Adrenal gland (tissue), 12 donors: Measurements from ENCODE around the gene TMEM207. TPM values are rescaled to one million over a fixed set of nuclear protein-coding genes. Genes with fewer than 3 reads are reported as not detected.

Experiments
- DNase-seq, 7 donors: peaks; one replicate each; pipeline ENCODE4 v3.0.0-alpha.2; 2019 to 2020
- H3K27ac ChIP-seq, 5 donors: fragments of 200-600 bp; sonication (generic) in 4 of 5; 1 replicate in 3 of 5; 2 replicates in 2 of 5; pipeline versions ENCODE4 v1.5.1 to v1.8.0; 2016 to 2020; ENCODE audit warnings: mild to moderate bottlenecking in 1 of 5
- H3K27me3 ChIP-seq: fragments of 200-600 bp; 2 replicates; pipeline ENCODE4 v1.8.0; 2021
- H3K36me3 ChIP-seq, 2 donors: fragments of 200-600 bp; replicated peaks in 1 of 2; 1 replicate in 1 of 2; 2 replicates in 1 of 2; pipeline versions ENCODE4 v1.5.1 to v1.8.0; 2018 to 2022
- H3K4me1 ChIP-seq, 2 donors: fragments of 200-600 bp; replicated peaks in 1 of 2; 1 replicate in 1 of 2; 2 replicates in 1 of 2; pipeline versions ENCODE4 v1.5.1 to v1.8.0; 2018 to 2021
- H3K4me3 ChIP-seq, 4 donors: fragments of 200-600 bp; sonication (generic) in 3 of 4; one replicate each; pipeline ENCODE4 v1.5.1; 2016 to 2018
- H3K9me3 ChIP-seq, 3 donors: fragments of 200-600 bp; sonication (generic) in 1 of 3; replicated peaks in 1 of 3; 1 replicate in 2 of 3; 2 replicates in 1 of 3; pipeline versions ENCODE4 v1.5.1 to v1.8.0; 2016 to 2021
- POLR2A ChIP-seq, 2 donors: fragments of 450-650 bp; IDR thresholded peaks; one replicate each; pipeline ENCODE4 v1.6.1; 2017; ENCODE audit warnings: antibody characterized with exemption in 2 of 2, mild to moderate bottlenecking in 2 of 2, moderate library complexity in 1 of 2
- WGBS, 4 donors: extraction: QIAGEN DNeasy Blood & Tissue Kit in 2 of 4; methylation state at CpG; one replicate each; pipeline versions ENCODE4 v1.1.5 to v1.1.7; 2013 to 2017; 5-methylcytosine and 5-hydroxymethylcytosine counted together
- intact Hi-C, 2 donors: fragments of 100-400 bp; cut with DNase I; formaldehyde crosslinking; loops; one replicate each; pipeline versions ENCODE4 v1.14.1 to v1.15.0; 2022 to 2023
- polyA plus RNA-seq, 3 donors: library from polyadenylated mRNA; stranded (reverse); fragments of 200-250 nt in 2 of 3; fragments of 350-450 nt in 1 of 3; fragmentation: Illumina TruSeq in 1 of 3; extraction: RNeasy Lipid Tissue Mini Kit (QIAGEN cat#74804) in 1 of 3; gene quantifications; one replicate each; pipeline ENCODE4 v1.2.3, GENCODE V29; 2013 to 2014
- total RNA-seq, 9 donors: library from RNA; depleted of rRNA in 4 of 9; stranded (reverse); fragments of >200 nt in 4 of 9; fragments of 120-200 nt in 1 of 9; fragmentation: NEBNext Ultra II Directional in 1 of 9; extraction: Animal tissue kit (Norgen Biotek cat#: 25700) in 1 of 9; gene quantifications; one replicate each; pipeline versions ENCODE4 v1.1.0 to v1.2.4, GENCODE V29; 2013 to 2023
- TF ChIP-seq, protein P1 (sequence below), 6 experiments: fragments of 450-650 bp in 4 of 6; fragments of 200-600 bp in 2 of 6; sonication (generic) in 1 of 6; IDR thresholded peaks; 1 replicate in 5 of 6; 2 replicates in 1 of 6; pipeline versions ENCODE4 v1.5.1 to v1.8.0; 2016 to 2021; ENCODE audit warnings: antibody characterized with exemption in 6 of 6, mild to moderate bottlenecking in 2 of 6, moderate library complexity in 1 of 6
- donor health status: healthy with polysubstance abuse.
- donor health status: Bipolar disorder and iron deficiency.
- donor health status: DM: yes; HTN: yes; CAD: no.
- donor health status: DM: no; HTN: no; CAD: no.
- donor health status: DM: no; HTN: no; CAD: no.
- donor health status: DM: yes; HTN: yes; CAD: no.

Gene TMEM207
- total and polyA plus RNA-seq, 12 donors = not detected

DNA sequence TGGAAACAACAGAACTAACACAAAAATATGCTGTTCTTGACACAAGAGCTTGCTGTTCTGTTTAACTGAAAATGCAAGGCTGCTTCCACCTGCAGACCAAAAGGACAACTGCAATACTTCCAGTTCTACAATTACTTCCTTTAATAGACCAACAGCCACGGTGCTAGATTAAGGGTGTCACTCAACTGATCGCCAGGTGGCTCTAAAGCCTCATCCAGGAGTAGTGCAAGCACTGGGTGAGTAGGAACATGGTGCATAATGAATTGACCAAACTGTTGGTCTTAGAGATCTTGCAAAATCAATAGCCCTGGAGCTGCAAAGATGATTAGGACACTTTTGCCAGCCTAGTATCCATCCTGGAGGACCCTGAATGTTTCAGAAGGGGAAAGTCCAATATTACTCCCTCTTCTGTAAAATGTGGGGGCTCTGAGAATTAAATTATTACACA is 65.4 kb downstream of the TMEM207 start:
- Histone ChIP-seq H3K4me1 (peaks cover 0 to 3% of the 10 kb centered on the region in 2 donors), H3K9me3 (no peaks in the 10 kb centered on the region), H3K4me3 (no peak overlapping the region), H3K27ac (no peak overlapping the region), H3K27me3 (no peaks in the 10 kb centered on the region), H3K36me3 (no peaks in the 10 kb centered on the region)
- intact Hi-C loops = loop anchor here in 1 of 2 donors (10.0 kb wide), 1 partner anchor 60 kb away; the partner anchor contains the start of gene CLDN1
- 9 to 19% (median 17%) methylated on average over 2 of the region's 2 CpGs for WGBS, 4 donors
- DNase-seq = peak; percentile 36 to 64 (median 43)
- TF ChIP-seq, protein P1, sequence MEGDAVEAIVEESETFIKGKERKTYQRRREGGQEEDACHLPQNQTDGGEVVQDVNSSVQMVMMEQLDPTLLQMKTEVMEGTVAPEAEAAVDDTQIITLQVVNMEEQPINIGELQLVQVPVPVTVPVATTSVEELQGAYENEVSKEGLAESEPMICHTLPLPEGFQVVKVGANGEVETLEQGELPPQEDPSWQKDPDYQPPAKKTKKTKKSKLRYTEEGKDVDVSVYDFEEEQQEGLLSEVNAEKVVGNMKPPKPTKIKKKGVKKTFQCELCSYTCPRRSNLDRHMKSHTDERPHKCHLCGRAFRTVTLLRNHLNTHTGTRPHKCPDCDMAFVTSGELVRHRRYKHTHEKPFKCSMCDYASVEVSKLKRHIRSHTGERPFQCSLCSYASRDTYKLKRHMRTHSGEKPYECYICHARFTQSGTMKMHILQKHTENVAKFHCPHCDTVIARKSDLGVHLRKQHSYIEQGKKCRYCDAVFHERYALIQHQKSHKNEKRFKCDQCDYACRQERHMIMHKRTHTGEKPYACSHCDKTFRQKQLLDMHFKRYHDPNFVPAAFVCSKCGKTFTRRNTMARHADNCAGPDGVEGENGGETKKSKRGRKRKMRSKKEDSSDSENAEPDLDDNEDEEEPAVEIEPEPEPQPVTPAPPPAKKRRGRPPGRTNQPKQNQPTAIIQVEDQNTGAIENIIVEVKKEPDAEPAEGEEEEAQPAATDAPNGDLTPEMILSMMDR (IDR thresholded peaks at IDR 0.05) = peak; percentile 38 to 76 (median 68)
- TF ChIP-seq POLR2A (IDR thresholded peaks at IDR 0.05) = no peak

DNA sequence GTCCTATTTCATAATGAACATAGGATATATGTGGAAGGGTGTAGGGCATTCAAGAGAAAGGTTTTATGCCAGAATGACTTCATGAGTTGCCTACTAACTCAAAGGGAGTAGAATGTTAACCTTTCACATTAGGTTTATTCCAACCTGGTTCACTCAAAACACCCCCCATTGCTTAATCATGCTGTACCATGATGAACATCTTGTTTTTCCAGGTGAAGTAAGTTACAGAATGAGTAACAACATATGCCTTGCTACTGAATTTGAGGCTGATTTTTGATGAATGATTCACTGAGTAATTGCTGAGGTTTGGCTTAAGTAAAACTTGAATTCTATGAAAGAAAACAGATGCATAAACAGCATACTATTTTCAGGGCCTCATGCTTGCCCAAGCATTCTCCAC is 67.6 kb downstream of the TMEM207 start:
- Histone ChIP-seq H3K36me3 (no peaks in the 10 kb centered on the region), H3K27ac (no peak overlapping the region), H3K9me3 (no peaks in the 10 kb centered on the region), H3K4me3 (no peak overlapping the region), H3K4me1 (peaks cover 0 to 7% of the 10 kb centered on the region in 2 donors), H3K27me3 (no peaks in the 10 kb centered on the region)
- intact Hi-C loops = loop anchor here in 1 of 2 donors (10.0 kb wide), 1 partner anchor 57 kb away; the partner anchor contains the start of gene CLDN1
- no peak for DNase-seq
- TF ChIP-seq POLR2A (IDR thresholded peaks at IDR 0.05) = no peak
- TF ChIP-seq, protein P1 (IDR thresholded peaks at IDR 0.05) = no peak

DNA sequence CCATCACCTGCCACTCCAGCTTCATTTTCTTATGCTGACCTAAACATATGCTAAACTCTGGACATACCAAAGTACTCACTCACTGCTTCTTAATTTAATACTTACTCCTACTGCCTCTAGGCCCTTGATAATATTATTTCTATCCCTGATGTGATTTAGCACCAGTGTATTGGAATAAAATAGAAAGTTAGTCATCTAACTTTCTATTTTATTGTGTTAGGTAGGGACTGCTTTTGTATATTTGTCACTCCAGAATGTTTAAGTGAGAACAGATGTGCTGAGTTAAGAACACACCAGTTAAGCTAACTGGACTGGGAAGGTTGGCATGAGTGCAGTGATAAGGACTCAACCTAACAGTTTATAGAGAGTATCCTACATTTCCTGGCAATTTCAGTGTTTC is 68.3 kb downstream of the TMEM207 start:
- Histone ChIP-seq H3K36me3 (no peaks in the 10 kb centered on the region), H3K4me3 (no peak overlapping the region), H3K9me3 (no peaks in the 10 kb centered on the region), H3K27ac (no peak overlapping the region), H3K4me1 (peaks cover 0 to 4% of the 10 kb centered on the region in 2 donors), H3K27me3 (no peaks in the 10 kb centered on the region)
- no peak for TF ChIP-seq POLR2A (IDR thresholded peaks at IDR 0.05)
- TF ChIP-seq, protein P1 (IDR thresholded peaks at IDR 0.05) = no peak
- no peak for DNase-seq
- intact Hi-C loops = loop anchor here in 1 of 2 donors (10.0 kb wide), 1 partner anchor 57 kb away; the partner anchor contains the start of gene CLDN1

DNA sequence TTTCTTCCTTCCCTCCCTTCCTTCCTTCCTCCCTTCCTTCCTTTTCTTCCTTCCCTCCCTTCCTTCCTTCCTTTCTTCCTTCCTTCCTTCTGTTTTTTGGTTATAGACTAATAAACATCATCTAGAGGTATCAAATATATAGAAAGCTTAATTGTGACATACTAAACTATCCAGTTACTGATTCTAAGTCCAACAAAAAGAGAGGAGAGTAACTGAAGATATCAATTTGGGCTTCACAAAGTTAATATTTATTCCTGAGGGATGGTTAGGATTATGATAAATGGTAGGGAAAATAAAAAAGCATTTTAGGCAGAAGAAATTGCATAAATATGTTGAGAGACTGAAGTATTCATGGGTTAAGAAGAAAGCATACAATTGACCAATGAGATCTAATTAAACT is 69.5 kb downstream of the TMEM207 start:
- Histone ChIP-seq H3K9me3 (no peaks in the 10 kb centered on the region), H3K4me1 (peaks cover 0 to 4% of the 10 kb centered on the region in 2 donors), H3K27me3 (no peaks in the 10 kb centered on the region), H3K36me3 (no peaks in the 10 kb centered on the region), H3K4me3 (no peak overlapping the region), H3K27ac (no peak overlapping the region)
- intact Hi-C loops = loop anchor here in 1 of 2 donors (10.0 kb wide), 1 partner anchor 55 kb away; the partner anchor contains the start of gene CLDN1
- no peak for TF ChIP-seq POLR2A (IDR thresholded peaks at IDR 0.05)
- TF ChIP-seq, protein P1 (IDR thresholded peaks at IDR 0.05) = no peak
- no peak for DNase-seq

Other genes with a start within 250 kb of the TMEM207 start
- gene CLDN1, start 127.5 kb downstream of the TMEM207 start, total RNA-seq = 100 to 1,000 TPM in 1 of 9 donors, 10 to 100 TPM in 8; 15.6 to 155 (median 64.6) TPM
- gene CLDN1, start 127.5 kb downstream of the TMEM207 start, polyA plus RNA-seq = 10 to 100 TPM; 28.2 to 53.4 (median 39.3) TPM
- 1 to 10 TPM in 4 of 9 donors, under 1 TPM in 5; 0.49 to 2.9 (median 0.84) TPM for gene CLDN16, start 61.7 kb downstream of the TMEM207 start, total RNA-seq
- gene CLDN16, start 61.7 kb downstream of the TMEM207 start, polyA plus RNA-seq = under 1 TPM; 0.20 to 0.72 (median 0.33) TPM
- 10 to 100 TPM in 3 of 9 donors, 1 to 10 TPM in 6; 4.2 to 17.1 (median 7.9) TPM for gene IL1RAP, start 64.2 kb upstream of the TMEM207 start, total RNA-seq
- 1 to 10 TPM in 2 of 3 donors, under 1 TPM in 1; 0.97 to 4.1 (median 1.1) TPM for gene IL1RAP, start 64.2 kb upstream of the TMEM207 start, polyA plus RNA-seq